Sigmoid colon (tissue), 3 donors: ENCODE data around the gene STX12.

Experiments
- POLR2A ChIP-seq, 2 donors: fragments of 450-650 bp; IDR thresholded peaks; one replicate each; pipeline ENCODE4 v1.6.1; 2016; ENCODE audit warnings: antibody characterized with exemption in 2 of 2, mild to moderate bottlenecking in 2 of 2, moderate library complexity in 2 of 2
- TF ChIP-seq, protein P1 (sequence below), 4 experiments: fragments of 450-650 bp in 3 of 4; fragments of 200-600 bp in 1 of 4; IDR thresholded peaks; one replicate each; pipeline ENCODE4 v1.5.1; 2016 to 2019; ENCODE audit warnings: antibody characterized with exemption in 4 of 4, mild to moderate bottlenecking in 3 of 4, moderate library complexity in 2 of 4

GRCh38 chr1:27727126-27727525 is 45.9 kb upstream of the STX12 start:
- TF ChIP-seq, protein P1, sequence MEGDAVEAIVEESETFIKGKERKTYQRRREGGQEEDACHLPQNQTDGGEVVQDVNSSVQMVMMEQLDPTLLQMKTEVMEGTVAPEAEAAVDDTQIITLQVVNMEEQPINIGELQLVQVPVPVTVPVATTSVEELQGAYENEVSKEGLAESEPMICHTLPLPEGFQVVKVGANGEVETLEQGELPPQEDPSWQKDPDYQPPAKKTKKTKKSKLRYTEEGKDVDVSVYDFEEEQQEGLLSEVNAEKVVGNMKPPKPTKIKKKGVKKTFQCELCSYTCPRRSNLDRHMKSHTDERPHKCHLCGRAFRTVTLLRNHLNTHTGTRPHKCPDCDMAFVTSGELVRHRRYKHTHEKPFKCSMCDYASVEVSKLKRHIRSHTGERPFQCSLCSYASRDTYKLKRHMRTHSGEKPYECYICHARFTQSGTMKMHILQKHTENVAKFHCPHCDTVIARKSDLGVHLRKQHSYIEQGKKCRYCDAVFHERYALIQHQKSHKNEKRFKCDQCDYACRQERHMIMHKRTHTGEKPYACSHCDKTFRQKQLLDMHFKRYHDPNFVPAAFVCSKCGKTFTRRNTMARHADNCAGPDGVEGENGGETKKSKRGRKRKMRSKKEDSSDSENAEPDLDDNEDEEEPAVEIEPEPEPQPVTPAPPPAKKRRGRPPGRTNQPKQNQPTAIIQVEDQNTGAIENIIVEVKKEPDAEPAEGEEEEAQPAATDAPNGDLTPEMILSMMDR (IDR thresholded peaks at IDR 0.05), result no peak
- no peak for TF ChIP-seq POLR2A (IDR thresholded peaks at IDR 0.05)
